Mesangial cell (primary cell): ENCODE data around the gene PNMA8A. TPM values are rescaled to one million over a fixed set of nuclear protein-coding genes. Genes with fewer than 3 reads are reported as not detected.

Source experiments
- total RNA-seq: library from RNA; depleted of rRNA; stranded (reverse); fragments of >200 nt; gene quantifications from 2 replicates; pipeline ENCODE4 v1.2.3, GENCODE V29; 2015

PNMA8A gene, protein sequence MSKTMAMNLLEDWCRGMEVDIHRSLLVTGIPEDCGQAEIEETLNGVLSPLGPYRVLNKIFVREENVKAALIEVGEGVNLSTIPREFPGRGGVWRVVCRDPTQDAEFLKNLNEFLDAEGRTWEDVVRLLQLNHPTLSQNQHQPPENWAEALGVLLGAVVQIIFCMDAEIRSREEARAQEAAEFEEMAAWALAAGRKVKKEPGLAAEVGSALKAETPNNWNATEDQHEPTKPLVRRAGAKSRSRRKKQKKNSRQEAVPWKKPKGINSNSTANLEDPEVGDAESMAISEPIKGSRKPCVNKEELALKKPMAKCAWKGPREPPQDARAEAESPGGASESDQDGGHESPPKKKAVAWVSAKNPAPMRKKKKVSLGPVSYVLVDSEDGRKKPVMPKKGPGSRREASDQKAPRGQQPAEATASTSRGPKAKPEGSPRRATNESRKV
- 4.1 and 14.1 TPM in 2 replicates for total RNA-seq

DNA sequence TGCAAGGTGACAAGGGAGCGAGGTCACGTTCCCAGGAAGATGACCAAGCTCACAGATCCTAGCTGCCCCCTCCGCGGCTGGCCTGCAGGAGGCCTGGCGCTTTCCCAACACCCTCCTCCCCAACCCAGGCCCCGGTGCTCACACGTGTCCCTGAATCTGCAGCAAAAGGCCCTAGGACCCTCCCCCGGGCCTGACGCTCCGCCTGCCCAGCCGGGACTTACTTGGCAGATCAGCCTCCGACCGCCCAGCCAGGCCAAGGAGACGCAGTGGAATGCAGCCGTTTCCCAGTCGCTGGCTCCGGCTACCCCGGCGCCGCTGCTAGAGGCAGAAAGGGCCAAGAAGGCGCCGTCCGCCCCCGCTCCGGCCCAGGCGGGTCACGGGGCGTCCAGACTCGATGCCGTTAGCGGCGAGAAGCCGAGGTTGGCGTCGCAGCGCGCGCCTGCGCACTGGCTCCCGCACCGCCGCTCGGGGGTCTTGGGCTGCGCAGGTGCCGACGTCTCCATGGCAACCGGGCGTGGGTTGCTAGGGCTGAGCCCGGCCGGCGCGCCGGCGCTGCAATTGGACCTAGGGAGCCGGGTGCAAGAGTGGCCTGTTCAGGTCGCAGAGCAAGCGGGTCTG, at the start of gene PNMA8A:
Gene PNMA8A (minus strand): TSS at position 448 of the 618 bp plus-strand sequence. CDS start 528 bp downstream, outside the sequence.

DNA sequence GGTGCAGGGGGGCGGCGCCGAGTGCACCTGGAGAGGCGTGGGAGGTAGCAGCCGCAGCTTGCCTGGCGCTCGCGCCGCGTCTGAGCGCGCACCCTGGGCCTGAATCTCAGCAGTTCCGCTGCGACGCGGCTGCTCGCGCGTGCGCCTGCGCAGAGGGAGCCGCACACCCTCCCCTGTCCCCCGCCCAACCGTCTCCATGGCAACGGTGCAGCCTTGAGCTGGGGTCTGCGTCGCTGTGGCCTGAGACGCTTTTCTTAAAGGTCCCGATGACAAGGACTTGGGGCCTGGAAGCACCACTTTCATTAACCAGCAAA, 24.4 kb upstream of the PNMA8A start, which contains the start of gene PNMA8B:
Gene PNMA8B (minus strand): TSS at position 82 of the 314 bp plus-strand sequence. CDS start 402 bp downstream, outside the sequence.

DNA sequence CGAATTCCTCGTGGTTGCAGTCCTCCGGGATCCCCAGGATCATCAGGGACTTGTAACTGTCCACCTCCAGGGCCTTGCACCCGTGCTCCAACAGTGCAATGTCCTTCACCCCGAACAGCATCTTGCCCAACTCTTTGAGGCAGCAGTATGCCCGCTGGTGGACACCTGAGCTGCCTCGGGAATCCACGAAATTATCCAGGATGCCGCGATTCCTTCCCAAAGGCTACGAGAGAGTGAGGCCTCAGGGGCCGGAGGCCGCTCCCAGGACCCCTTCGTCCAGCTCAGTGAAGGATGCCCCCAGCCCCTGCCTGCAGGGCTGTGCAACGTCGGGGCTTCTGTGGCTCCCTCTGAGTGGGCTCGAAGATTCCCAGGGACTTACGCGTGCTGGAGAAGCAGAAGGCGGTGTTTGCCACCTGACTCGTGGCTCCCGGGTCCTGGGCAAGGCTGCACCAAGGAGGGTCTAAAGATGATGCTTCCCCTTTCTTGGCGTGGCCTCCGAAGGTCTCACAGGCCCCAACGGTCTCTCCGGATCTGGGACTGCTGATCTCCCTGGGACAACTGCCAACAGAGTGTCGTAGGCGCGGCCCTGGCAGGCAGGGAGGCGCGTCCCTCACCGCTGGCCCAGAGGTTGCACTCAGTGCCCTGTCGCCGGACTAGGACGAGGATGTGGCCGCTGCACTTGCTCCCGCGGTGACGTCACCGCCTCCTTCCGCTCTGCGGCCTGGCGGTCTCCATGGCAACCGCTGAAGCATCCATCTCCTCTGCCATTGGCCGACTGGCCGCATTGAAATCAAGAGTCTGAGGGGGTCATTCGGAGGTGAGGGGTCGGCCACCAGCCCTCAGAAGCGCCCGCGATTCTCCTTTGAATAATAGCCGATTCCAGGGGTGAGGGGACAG, 42.9 kb downstream of the PNMA8A start, which contains the start of gene PNMA8C:
Gene PNMA8C (minus strand): TSS at position 698 of the 897 bp plus-strand sequence. CDS start 577 bp downstream, at position 121.

Other genes starting within 250 kb of the PNMA8A start
- not detected in 2 replicates for gene IGFL1, start 241.8 kb downstream of the PNMA8A start, total RNA-seq
- gene HIF3A, start 174.5 kb downstream of the PNMA8A start, total RNA-seq: 1.3 and 44.5 TPM in 2 replicates
- gene PPP5C, start 124.5 kb downstream of the PNMA8A start, total RNA-seq: 79.0 and 123 TPM in 2 replicates
- 14.8 and 33.7 TPM in 2 replicates for gene CCDC8, start 58.0 kb downstream of the PNMA8A start, total RNA-seq
- gene PNMA8C, start 42.6 kb downstream of the PNMA8A start, total RNA-seq: 0.13 TPM in 1 of 2 replicates, not detected in the other
- 0.81 and 3.3 TPM in 2 replicates for gene PNMA8B, start 24.3 kb upstream of the PNMA8A start, total RNA-seq
- 133 and 212 TPM in 2 replicates for gene CALM3, start 129.8 kb upstream of the PNMA8A start, total RNA-seq
- 1.0 TPM in 1 of 2 replicates, not detected in the other for gene PTGIR, start 153.5 kb upstream of the PNMA8A start, total RNA-seq
- not detected in 2 replicates for gene GNG8, start 164.6 kb upstream of the PNMA8A start, total RNA-seq
- 0.33 and 1.8 TPM in 2 replicates for gene DACT3, start 189.6 kb upstream of the PNMA8A start, total RNA-seq
- 29.7 and 34.5 TPM in 2 replicates for gene PRKD2, start 245.6 kb upstream of the PNMA8A start, total RNA-seq